ENCODE results near the gene CACNA1F. TPM values are rescaled to one million over a fixed set of nuclear protein-coding genes. Genes with fewer than 3 reads are reported as not detected.
A peak's percentile ranks its signal among the peaks of the same experiment; 100 is the strongest.
"Not testable (repeated sequence)": the region's sequence is repeated elsewhere in the genome, so short reads cannot be mapped to it uniquely, and the experiment has no call there.

Gene CACNA1F
- total RNA-seq, 1 donor from 2014 or later = 0.28 TPM

GRCh38 chrX:49174723-49175122 is 58.4 kb downstream of the CACNA1F start:
- no peak for ATAC-seq

DNA sequence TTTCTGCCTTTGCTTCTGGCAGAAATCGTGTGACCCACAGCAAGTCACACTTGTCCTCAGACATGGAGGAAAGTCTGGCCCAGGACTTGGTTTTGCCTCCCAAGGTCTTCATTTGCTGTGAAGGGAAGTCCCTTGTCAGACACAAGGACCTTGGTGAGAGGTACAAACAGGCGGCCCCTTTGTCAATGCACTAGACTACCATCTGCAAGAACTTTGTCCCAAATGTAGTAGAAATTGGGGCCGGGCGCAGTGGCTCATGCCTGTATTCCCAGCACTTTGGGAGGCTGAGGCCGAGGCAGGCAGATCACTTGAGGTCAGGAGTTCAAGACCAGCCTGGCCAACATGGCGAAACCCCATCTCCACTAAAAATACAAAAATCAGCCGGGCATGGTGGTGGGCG is 59.6 kb downstream of the CACNA1F start:
- ATAC-seq = not testable (repeated sequence)

GRCh38 chrX:49172280-49172780 is 60.8 kb downstream of the CACNA1F start:
- peak; percentile 71 for ATAC-seq

GRCh38 chrX:49171752-49172279 is 61.3 kb downstream of the CACNA1F start, which contains the start of gene PLP2:
Gene PLP2, plus strand, starts transcription at chrX:49171898. Its CDS starts 103 bp downstream, at chrX:49172001.
- peak; percentile 52 for ATAC-seq

DNA sequence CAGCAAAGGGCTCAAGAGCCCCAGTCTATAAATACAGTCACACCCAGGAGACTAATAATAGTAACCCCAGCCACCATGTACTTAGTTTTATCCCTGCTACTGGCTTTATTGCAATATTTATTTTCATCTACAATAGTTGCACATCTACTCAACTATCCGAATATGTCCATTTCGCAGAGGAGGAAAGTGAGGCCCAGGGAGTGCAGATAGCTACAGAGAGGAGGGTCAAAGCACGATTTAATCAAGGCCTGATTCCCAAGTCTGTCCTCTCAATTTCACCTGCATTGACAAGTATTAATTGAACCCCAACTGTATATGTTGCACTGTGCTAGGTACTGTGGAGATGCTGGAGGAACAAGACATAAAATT is 65.4 kb downstream of the CACNA1F start:
- no peak for ATAC-seq

DNA sequence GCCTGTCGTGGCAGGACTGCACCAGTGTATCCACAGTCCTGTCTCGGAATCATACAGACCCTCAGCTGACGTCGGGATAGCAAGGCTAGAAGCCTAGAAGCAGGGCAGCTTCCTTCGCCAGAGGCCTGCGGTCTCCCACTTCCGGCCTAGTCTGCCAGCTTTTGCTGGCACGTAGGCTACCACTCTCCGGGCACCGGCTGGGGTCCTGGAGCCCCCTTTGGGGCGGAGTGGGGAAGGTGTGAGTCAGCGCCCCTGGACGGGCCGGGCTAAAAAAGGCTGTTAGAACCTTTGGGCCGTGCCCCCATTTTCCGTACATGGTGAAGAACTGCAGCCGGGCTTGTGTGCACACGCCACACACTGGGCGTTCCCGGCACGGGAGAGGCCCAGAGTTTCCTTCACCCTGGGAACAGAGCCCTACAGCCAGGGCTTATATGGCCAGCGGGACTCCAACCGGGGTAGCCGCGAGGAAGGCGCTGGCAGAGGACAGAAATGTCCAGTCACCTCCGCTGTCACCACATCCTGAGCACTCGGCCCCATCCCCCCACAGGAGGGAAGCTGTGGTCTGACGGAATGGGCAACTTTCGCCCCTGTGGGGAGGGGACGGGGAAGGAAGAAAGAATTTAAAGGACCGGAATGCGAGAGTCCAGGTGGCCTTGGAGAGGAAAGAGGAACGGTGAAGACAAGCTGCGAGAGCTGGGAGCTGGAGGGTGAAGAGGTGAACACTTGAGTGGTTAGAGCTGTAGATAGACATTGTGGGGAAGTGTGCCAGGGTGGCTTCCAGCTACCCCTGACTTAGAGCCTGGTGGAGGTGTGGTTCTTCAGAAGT is 66.0 kb downstream of the CACNA1F start:
- ATAC-seq = peak; percentile 69

DNA sequence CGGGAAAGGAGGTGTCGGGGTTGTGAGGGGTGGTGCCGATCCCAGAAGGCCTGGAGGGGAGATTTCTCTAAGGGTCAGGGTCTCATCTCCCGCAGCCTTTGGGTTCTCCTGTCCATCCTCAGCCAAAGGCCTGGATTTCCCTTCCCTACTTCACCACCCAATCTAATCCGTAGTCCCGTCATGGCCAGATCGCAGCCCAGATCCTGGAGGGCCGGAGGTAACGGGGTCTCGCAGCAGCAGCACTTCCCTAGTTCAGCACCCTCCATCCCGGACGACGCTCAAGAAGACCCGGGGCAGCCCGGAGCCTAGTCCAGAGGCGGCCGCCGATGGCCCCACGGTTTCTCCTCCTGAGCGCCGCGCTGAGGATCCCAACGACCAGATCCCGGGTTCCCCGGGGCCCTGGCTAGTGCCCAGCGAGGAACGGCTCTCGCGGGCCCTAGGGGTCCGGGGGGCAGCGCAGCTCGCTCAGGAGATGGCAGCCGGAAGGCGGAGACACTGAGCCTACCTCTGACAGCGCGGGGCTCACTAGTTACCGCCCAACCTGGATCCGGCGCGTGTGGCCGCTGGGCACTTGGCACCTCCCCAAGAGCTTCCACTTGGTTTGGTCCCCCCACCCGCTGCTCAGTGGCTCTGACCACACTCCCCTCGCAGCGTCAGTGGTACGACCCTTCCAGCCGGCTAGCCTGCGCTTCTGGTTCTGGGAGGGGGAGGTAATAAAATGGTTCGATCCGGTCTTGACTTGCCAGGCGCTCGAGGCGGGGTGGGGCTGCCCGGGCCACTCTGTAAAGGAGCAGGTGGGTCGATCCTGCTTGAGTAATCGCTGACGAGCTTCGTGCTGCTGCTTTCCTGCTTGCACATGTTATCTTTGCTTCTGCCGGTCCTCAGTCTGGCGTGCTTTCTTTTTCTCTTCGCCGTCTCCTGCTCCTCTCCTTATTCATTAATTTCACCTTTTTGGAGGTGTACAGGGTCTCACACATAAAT is 66.9 kb downstream of the CACNA1F start:
- peak; percentile 83 for ATAC-seq

DNA sequence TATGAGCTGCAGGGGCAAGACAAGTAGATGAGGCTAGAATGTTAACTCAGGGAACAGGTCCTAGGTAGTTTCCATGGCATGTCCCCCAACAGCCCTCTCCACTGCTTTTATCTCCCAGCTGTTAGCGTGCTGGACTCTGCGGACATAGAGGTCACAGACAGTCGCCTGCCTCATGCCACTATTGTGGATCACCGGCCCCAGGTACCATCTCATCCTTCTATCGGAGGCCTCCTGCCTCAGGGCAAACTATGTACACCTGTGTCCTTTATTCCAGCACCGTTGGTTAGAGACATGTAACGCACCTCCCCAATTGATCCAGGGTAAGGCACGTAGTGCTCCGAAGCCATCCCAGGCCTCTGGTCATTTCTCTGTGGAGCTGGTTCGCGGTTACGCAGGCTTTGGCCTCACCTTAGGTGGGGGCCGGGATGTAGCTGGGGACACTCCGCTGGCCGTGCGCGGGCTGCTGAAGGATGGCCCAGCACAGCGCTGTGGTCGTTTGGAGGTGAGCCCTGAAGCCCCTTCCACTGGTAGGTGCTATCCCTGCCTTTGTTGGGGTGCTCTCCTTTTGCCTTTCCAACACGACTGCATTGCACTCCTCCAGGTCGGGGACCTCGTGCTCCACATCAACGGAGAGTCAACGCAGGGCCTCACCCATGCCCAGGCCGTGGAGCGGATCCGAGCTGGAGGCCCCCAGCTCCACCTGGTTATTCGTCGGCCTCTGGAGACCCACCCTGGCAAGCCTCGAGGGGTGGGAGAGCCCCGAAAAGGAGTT is 68.4 kb downstream of the CACNA1F start:
- ATAC-seq = no peak

GRCh38 chrX:49163555-49164419 is 69.4 kb downstream of the CACNA1F start:
- peak; percentile 73 for ATAC-seq

- no peak for ATAC-seq
These were observed 70.5 kb downstream of the CACNA1F start, which contains the start of gene MAGIX for GRCh38 chrX:49162620-49163019. Gene MAGIX, plus strand, starts transcription at chrX:49162758. Its CDS starts 132 bp downstream, at chrX:49162890.

- no peak for ATAC-seq
These were observed 71.5 kb downstream of the CACNA1F start for GRCh38 chrX:49161632-49162031.

DNA sequence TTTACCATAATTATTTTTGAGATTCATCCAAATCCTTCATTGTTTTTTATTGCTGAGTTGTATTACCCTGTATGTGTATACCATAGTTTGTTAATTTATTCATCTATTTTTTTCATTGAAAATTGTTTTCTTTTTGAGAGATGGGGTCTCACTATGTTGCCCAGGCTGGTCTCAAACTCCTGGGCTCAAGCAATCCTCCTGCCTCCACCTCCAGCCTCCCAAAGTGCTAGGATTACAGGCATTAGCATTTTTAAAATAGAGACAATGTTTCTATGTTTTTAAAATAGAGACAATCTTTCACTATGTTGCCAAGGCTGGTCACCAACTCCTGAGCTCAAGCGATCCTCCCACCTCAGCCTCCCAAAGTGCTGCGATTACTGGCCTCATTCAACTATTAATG is 72.2 kb downstream of the CACNA1F start:
- no peak for ATAC-seq

DNA sequence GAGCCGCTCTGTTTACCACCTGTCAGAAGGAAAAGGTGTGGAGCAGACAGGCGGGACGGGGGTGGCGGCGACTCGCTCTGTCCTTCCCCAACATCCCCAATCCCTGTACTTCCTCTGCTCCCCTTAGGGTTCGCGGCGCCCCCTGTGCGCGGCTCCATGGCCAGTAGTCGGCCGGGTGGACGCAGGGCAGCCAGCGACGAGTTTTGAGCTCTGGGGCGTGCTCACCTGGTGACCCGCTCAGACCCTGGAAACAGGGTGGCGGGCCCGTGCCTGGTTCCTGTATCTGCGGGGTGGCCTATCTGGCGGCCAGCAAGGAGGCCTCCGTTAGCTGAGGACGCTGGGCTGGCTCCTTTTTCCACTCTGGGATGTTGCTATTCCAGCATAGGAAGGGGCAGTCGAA is 75.9 kb downstream of the CACNA1F start:
- no peak for ATAC-seq

GRCh38 chrX:49155900-49156837 is 77.0 kb downstream of the CACNA1F start:
- peak; percentile 95 for ATAC-seq

GRCh38 chrX:49155243-49155899 is 77.8 kb downstream of the CACNA1F start:
- peak; percentile 46 for ATAC-seq
